HepG2 (cell line): Measurements from ENCODE around the gene CFL1. TPM values are rescaled to one million over a fixed set of nuclear protein-coding genes. Genes with fewer than 3 reads are reported as not detected.
A peak's percentile ranks its signal among the peaks of the same experiment; 100 is the strongest.

Source experiments
- ASH2L ChIP-seq: fragments of 300-600, 200-600 bp; sonication (generic); IDR thresholded peaks from 2 replicates; pipeline ENCODE4 v1.7.0; 2017; ENCODE audit warnings: low read depth, mild to moderate bottlenecking, moderate library complexity, mixed read lengths, low read length; ENCODE audit not compliant: insufficient read length
- ATRX ChIP-seq: sonication (generic); formaldehyde crosslinking; IDR thresholded peaks from 2 replicates; pipeline ENCODE4 v1.4.0; 2020; ENCODE audit warnings: missing genetic modification reagents, borderline replicate concordance
- ELF3 ChIP-seq: IDR thresholded peaks from 2 replicates; pipeline ENCODE4 v1.6.1; 2016; ENCODE audit warnings: missing genetic modification reagents, missing compliant biosample characterization
- ELF4 ChIP-seq: sonication (generic); formaldehyde crosslinking; IDR thresholded peaks from 2 replicates; pipeline ENCODE4 v1.5.0; 2020; ENCODE audit warnings: missing genetic modification reagents, mild to moderate bottlenecking, moderate library complexity, borderline replicate concordance
- KDM4B ChIP-seq: sonication (generic); formaldehyde crosslinking; IDR thresholded peaks from 2 replicates; pipeline ENCODE4 v1.4.0; 2020; ENCODE audit warnings: missing genetic modification reagents
- KMT2A ChIP-seq: sonication (generic); formaldehyde crosslinking; IDR thresholded peaks from 2 replicates; pipeline ENCODE4 v1.4.0; 2020; ENCODE audit warnings: missing genetic modification reagents
- MIXL1 ChIP-seq: IDR thresholded peaks from 2 replicates; pipeline ENCODE4 v1.6.1; 2016
- NFAT5 ChIP-seq: sonication (generic); formaldehyde crosslinking; IDR thresholded peaks from 2 replicates; pipeline ENCODE4 v1.4.0; 2020; ENCODE audit warnings: missing genetic modification reagents
- NR2F6 ChIP-seq, 2 experiments: IDR thresholded peaks; 2 replicates each; pipeline ENCODE4 v1.6.1; 2016; ENCODE audit warnings: antibody characterized with exemption in 1 of 2, mild to moderate bottlenecking in 1 of 2
- REL ChIP-seq: sonication (generic); formaldehyde crosslinking; conservative IDR thresholded peaks from 2 replicates; pipeline ENCODE4 v1.8.0; 2022; ENCODE audit warnings: mild to moderate bottlenecking, missing genetic modification reagents, moderate library complexity
- SOX6 ChIP-seq, 2 experiments: fragments of 450-650 bp in 1 of 2; sonication (generic) in 1 of 2; formaldehyde crosslinking in 1 of 2; IDR thresholded peaks; 2 replicates each; pipeline versions ENCODE4 v1.4.0 to v1.6.1; 2017 to 2020; ENCODE audit warnings: antibody characterized with exemption in 1 of 2, mild to moderate bottlenecking in 1 of 2, missing genetic modification reagents in 1 of 2
- THAP9 ChIP-seq: sonication (generic); formaldehyde crosslinking; IDR thresholded peaks from 2 replicates; pipeline ENCODE4; 2020; ENCODE audit warnings: missing genetic modification reagents, mild to moderate bottlenecking, borderline replicate concordance
- ZNF10 ChIP-seq: sonication (generic); formaldehyde crosslinking; IDR thresholded peaks from 2 replicates; pipeline ENCODE4 v1.4.0; 2020; ENCODE audit warnings: mild to moderate bottlenecking, low read depth, missing genetic modification reagents, borderline replicate concordance
- ZNF326 ChIP-seq: sonication (generic); formaldehyde crosslinking; IDR thresholded peaks from 2 replicates; pipeline ENCODE4 v1.4.0; 2020; ENCODE audit warnings: missing genetic modification reagents, borderline replicate concordance
- ZNF354B ChIP-seq: sonication (generic); formaldehyde crosslinking; IDR thresholded peaks from 2 replicates; pipeline ENCODE4 v1.8.0; 2022; ENCODE audit warnings: mild to moderate bottlenecking, missing genetic modification reagents
- polyA plus RNA-seq, 8 experiments: library from polyadenylated mRNA; depleted of rRNA in 3 of 8; stranded (reverse) in 7 of 8; unstranded in 1 of 8; fragments of >200 nt; fragmentation: Illumina TruSeq in 4 of 8; extraction: Trizol in 4 of 8; gene quantifications; 2 replicates each; pipeline versions ENCODE4 v1.2.1 to v1.2.3, GENCODE V29; 2011 to 2016; ENCODE audit warnings: low read depth in 4 of 8, missing spikeins in 1 of 8, mixed read lengths in 1 of 8; ENCODE audit not compliant: insufficient read depth in 1 of 8
- total RNA-seq, 5 experiments: library from RNA; depleted of rRNA; stranded (reverse); fragments of >200 nt; fragmentation: Illumina TruSeq; extraction: Trizol; gene quantifications; 2 replicates each; pipeline ENCODE4 v1.2.3, GENCODE V29; 2016; ENCODE audit warnings: low read depth in 1 of 5
- TF ChIP-seq, protein P1 (sequence below): IDR thresholded peaks from 2 replicates; pipeline ENCODE4 v1.6.1; 2016; ENCODE audit warnings: mild to moderate bottlenecking
- TF ChIP-seq, protein P2 (sequence below): sonication (generic); formaldehyde crosslinking; conservative IDR thresholded peaks from 2 replicates; pipeline ENCODE4 v1.4.0; 2020; ENCODE audit warnings: missing genetic modification reagents

CFL1 gene
- total and polyA plus RNA-seq, 2 of the 13 experiments (the other 11 are each of a cell fraction or from before 2014, with no cell fraction given) = 379 to 383 TPM

DNA sequence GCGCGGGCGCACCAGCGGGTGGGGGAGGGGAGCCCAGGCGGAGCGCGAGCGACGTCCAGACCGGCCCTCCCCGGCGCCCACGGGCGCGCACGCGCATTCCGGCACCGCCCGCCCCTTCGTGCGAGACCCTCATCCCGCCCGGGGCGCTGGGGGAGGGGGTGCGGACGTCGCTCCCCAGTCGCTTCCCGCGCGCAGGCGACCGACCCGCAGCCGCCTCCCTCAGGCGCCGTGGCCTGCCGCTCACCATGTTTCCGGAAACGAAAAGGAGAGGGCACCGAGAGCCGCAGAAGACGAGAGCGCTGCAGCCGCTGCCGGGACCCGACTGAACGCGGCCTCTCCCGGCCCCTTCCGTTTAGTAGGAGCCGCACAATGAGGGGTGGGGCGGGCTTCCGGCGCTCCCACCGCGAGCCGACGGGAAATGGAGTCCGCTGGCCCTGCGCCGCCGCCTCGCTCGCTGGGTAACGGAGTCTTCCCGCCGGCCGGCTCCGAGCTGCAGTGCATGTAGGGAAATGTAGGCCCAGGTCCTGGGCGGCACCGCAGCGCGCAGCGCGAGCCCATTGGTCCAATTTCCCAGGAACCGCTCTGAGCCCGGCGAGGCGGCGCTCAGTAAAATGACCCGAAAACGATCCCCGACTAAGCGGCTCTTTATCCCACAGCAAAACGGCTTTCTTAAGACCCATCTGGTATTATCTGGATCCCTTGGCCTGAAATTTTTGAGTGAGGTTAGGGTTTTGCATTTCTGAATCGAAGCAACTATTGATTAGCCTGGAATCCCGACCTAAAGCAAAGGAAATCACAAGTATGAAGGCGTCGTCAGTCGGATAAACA lies at the start of gene CFL1 (continued):
- TF ChIP-seq NFAT5 (CRISPR knock-in tag) (no peak), MIXL1 (CRISPR knock-in tag) (peak; percentile 49; the same call in 1 of the 2 replicates), ELF3 (CRISPR knock-in tag) (peak; percentile 82), ZNF354B (CRISPR knock-in tag) (peak; percentile 21; the same call in 1 of the 2 replicates), NR2F6 (IDR thresholded peaks at IDR 0.05) (no peak), NR2F6 (CRISPR knock-in tag; IDR thresholded peaks at IDR 0.05) (peak; percentile 54), THAP9 (no peak), ATRX (CRISPR knock-in tag) (no peak), KDM4B (CRISPR knock-in tag) (no peak), ELF4 (peak; percentile 78), ZNF10 (CRISPR knock-in tag) (no peak), ASH2L (no peak), SOX6 (IDR thresholded peaks at IDR 0.05) (no peak), SOX6 (CRISPR knock-in tag; IDR thresholded peaks at IDR 0.05) (peak; percentile 89), KMT2A (no peak), ZNF326 (CRISPR knock-in tag) (no peak), REL (CRISPR knock-in tag) (no peak)
- TF ChIP-seq, protein P1, sequence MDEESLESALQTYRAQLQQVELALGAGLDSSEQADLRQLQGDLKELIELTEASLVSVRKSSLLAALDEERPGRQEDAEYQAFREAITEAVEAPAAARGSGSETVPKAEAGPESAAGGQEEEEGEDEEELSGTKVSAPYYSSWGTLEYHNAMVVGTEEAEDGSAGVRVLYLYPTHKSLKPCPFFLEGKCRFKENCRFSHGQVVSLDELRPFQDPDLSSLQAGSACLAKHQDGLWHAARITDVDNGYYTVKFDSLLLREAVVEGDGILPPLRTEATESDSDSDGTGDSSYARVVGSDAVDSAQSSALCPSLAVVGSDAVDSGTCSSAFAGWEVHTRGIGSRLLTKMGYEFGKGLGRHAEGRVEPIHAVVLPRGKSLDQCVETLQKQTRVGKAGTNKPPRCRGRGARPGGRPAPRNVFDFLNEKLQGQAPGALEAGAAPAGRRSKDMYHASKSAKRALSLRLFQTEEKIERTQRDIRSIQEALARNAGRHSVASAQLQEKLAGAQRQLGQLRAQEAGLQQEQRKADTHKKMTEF (CRISPR knock-in tag) = peak; percentile 75
- TF ChIP-seq, protein P2, sequence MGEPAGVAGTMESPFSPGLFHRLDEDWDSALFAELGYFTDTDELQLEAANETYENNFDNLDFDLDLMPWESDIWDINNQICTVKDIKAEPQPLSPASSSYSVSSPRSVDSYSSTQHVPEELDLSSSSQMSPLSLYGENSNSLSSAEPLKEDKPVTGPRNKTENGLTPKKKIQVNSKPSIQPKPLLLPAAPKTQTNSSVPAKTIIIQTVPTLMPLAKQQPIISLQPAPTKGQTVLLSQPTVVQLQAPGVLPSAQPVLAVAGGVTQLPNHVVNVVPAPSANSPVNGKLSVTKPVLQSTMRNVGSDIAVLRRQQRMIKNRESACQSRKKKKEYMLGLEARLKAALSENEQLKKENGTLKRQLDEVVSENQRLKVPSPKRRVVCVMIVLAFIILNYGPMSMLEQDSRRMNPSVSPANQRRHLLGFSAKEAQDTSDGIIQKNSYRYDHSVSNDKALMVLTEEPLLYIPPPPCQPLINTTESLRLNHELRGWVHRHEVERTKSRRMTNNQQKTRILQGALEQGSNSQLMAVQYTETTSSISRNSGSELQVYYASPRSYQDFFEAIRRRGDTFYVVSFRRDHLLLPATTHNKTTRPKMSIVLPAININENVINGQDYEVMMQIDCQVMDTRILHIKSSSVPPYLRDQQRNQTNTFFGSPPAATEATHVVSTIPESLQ (CRISPR knock-in tag) = 0 out of 2 replicates have a peak, but pooled peaks have one; percentile 56
